Measurements from ENCODE around the gene SMC6.

The SMC6 gene

DNA sequence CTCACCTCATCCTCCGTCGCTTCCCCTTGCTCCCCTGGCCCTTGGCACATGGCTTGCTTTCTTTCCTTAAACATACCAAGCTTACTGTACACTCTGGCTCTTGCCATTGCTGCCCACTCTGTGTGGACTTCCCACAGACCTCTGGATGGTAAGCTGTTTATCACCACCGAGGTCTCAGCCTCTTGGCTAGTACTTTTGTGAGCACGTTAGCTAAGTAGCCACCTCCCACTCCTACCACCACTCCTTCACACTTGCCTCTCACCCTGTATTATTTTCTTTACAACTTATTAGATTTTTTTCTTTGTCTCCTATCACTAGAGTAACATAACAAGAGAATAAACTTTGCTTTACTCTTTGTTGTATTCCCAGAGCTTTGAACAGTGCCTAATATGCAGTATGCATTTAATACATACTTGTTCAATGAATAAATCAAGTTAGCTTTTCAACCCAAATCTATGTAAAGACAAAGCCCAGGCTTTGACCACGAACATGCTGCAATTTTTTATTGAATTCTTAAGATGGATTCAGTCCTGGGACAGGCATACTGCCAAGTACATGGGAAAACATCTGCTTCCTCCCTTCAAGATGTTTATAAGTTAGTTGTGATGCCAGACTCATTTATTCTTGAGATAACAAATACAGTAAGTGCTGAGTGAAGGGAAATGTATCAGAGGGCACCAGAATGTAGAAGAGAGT lies 37.7 kb upstream of the SMC6 start:
- Histone ChIP-seq H3K36me3 (ENCODE audit: insufficient read depth, low read length) (no peaks in the 10 kb centered on the region), H3K4me3 (ENCODE audit: low read length) (no peak overlapping the region), H3K9me3 (ENCODE audit: low read length) (no peaks in the 10 kb centered on the region), H3K4me1 (ENCODE audit: insufficient read depth, low read length) (peaks cover 3% of the 10 kb centered on the region), H3K27me3 (ENCODE audit: insufficient read depth, low read length) (peaks cover 6% of the 10 kb centered on the region), H2AFZ (ENCODE audit: low read depth, low read length) (no peak overlapping the region)

DNA sequence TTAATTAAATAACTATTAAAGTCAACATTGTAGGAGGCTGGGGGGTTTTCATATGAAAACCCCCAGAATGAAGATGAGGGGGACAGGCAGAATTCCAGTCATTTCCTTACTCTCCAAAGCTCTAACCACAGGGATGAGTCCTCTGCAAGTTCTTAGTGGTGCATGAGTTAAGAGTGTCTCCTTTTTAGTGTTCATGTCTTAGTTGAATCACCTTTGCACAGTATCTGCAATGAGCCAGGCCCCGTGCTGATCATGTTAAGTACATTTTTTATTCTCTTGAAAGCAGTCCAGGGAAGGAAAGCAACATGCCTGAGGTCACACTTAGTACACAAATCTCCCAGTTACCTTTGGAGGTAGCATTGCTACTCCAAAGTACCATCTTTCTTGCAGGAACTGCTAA lies 36.9 kb upstream of the SMC6 start:
- no peaks in the 10 kb centered on the region for H3K9me3 ChIP-seq (ENCODE audit: low read length)
- H3K27me3 ChIP-seq (ENCODE audit: insufficient read depth, low read length): peaks cover 6% of the 10 kb centered on the region
- no peak overlapping the region for H3K4me3 ChIP-seq (ENCODE audit: low read length)
- no peaks in the 10 kb centered on the region for H3K36me3 ChIP-seq (ENCODE audit: insufficient read depth, low read length)
- H3K4me1 ChIP-seq (ENCODE audit: insufficient read depth, low read length): peaks cover 3% of the 10 kb centered on the region
- H2AFZ ChIP-seq (ENCODE audit: low read depth, low read length): no peak overlapping the region

DNA sequence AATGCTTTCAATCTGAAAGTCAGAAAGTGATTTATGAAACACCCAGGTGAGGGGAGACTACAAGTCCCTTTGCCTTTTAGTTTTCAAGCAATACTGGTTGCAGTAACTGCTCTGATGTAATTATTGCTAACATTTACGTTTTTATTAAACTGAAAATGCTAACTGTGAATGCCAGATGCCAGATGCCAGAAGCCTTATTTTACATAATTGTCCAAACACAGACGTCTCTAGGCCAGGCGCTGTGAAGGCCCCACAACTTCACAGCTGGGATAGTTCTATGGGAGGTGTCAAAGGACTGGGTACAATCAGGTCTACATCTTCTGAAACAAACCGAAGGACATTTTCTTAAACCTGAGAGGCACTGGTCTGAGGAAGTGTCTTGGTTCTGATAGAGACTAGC lies 35.2 kb upstream of the SMC6 start:
- no peaks in the 10 kb centered on the region for H3K9me3 ChIP-seq (ENCODE audit: low read length)
- no peaks in the 10 kb centered on the region for H3K27me3 ChIP-seq (ENCODE audit: insufficient read depth, low read length)
- no peak overlapping the region for H2AFZ ChIP-seq (ENCODE audit: low read depth, low read length)
- no peaks in the 10 kb centered on the region for H3K4me1 ChIP-seq (ENCODE audit: insufficient read depth, low read length)
- H3K36me3 ChIP-seq (ENCODE audit: insufficient read depth, low read length): no peaks in the 10 kb centered on the region
- no peak overlapping the region for H3K4me3 ChIP-seq (ENCODE audit: low read length)

DNA sequence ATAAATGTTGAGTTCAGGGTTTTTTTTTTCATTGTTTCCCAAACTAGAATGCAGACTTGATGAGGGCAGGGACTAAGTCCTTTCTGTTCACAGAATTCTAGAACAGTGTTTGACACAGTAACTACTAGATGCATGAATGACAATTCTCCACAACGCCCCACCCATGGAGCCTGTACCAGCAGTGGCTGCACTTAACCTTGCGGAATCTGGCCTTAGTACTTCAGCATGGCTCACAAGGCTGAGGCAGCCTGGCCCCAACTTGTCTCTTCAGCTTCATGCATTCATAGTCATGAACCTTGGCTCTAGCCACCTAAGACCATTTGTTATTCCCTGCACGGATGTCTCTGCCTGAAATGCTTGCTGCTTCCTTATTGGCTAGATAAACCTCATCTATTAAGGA lies 33.1 kb upstream of the SMC6 start:
- Histone ChIP-seq H3K4me3 (ENCODE audit: low read length) (no peak overlapping the region), H3K36me3 (ENCODE audit: insufficient read depth, low read length) (peaks cover 5% of the 10 kb centered on the region), H3K4me1 (ENCODE audit: insufficient read depth, low read length) (no peaks in the 10 kb centered on the region), H2AFZ (ENCODE audit: low read depth, low read length) (no peak overlapping the region), H3K9me3 (ENCODE audit: low read length) (no peaks in the 10 kb centered on the region), H3K27me3 (ENCODE audit: insufficient read depth, low read length) (no peaks in the 10 kb centered on the region)

DNA sequence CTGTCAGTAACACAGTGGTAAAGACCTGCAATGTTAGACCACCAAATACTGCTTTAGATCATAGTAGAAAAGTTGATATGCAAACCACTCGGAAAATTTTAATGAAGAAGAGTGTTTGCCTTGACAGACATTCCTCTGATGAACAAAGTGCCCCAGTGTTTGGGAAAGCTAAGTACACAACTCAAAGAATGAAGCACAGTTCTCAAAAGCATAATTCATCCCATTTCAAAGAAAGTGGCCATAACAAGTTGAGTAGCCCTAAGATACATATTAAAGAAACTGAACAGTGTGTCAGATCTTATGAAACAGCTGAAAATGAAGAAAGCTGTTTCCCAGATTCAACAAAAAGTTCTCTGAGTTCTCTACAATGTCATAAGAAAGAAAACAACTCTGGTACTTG lies 27.9 kb upstream of the SMC6 start:
- Histone ChIP-seq H3K4me3 (ENCODE audit: low read length) (no peak overlapping the region), H3K27me3 (ENCODE audit: insufficient read depth, low read length) (no peaks in the 10 kb centered on the region), H2AFZ (ENCODE audit: low read depth, low read length) (no peak overlapping the region), H3K36me3 (ENCODE audit: insufficient read depth, low read length) (peaks cover 35% of the 10 kb centered on the region), H3K9me3 (ENCODE audit: low read length) (no peaks in the 10 kb centered on the region), H3K4me1 (ENCODE audit: insufficient read depth, low read length) (no peaks in the 10 kb centered on the region)

DNA sequence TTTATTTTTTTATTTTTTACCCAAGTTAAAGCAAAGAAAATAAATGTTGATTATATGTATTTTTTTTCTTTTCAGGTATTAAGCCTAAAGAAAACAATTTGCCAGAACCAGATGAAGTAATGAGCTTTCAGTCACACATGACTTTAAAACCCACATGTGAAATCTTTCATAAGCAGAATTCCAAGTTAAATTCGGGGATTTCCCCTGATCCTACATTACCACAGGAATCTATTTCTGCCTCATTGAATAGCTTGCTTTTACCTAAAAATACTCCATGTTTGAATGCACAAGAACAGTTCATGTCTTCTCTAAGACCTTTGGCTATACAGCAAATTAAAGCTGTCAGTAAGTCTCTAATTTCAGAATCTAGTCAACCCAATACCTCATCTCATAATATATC lies 26.9 kb upstream of the SMC6 start:
- Histone ChIP-seq H3K4me1 (ENCODE audit: insufficient read depth, low read length) (no peaks in the 10 kb centered on the region), H3K9me3 (ENCODE audit: low read length) (no peaks in the 10 kb centered on the region), H3K27me3 (ENCODE audit: insufficient read depth, low read length) (no peaks in the 10 kb centered on the region), H3K36me3 (ENCODE audit: insufficient read depth, low read length) (peaks cover 38% of the 10 kb centered on the region), H2AFZ (ENCODE audit: low read depth, low read length) (no peak overlapping the region), H3K4me3 (ENCODE audit: low read length) (no peak overlapping the region)

DNA sequence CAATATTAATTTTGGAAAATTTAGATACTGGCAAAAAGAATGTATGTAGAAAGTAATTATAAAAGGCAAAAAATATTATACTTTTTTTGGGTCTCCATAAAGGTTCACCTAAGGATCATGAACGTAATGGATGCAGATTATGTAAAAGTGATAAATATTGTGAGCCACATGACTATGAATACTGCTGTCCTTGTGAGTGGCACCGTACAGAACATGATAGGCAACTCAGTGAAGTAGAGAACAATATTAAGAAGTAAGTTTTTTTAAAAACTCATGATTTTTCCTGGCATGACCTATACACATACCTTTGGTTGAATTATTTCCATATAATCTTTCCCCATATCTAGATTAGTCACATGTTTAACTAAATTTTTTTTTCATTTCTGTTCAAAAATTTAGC lies 18.9 kb upstream of the SMC6 start:
- no peaks in the 10 kb centered on the region for H3K9me3 ChIP-seq (ENCODE audit: low read length)
- no peaks in the 10 kb centered on the region for H3K27me3 ChIP-seq (ENCODE audit: insufficient read depth, low read length)
- no peak overlapping the region for H2AFZ ChIP-seq (ENCODE audit: low read depth, low read length)
- H3K4me1 ChIP-seq (ENCODE audit: insufficient read depth, low read length): no peaks in the 10 kb centered on the region
- no peak overlapping the region for H3K4me3 ChIP-seq (ENCODE audit: low read length)
- peaks cover 43% of the 10 kb centered on the region for H3K36me3 ChIP-seq (ENCODE audit: insufficient read depth, low read length)

DNA sequence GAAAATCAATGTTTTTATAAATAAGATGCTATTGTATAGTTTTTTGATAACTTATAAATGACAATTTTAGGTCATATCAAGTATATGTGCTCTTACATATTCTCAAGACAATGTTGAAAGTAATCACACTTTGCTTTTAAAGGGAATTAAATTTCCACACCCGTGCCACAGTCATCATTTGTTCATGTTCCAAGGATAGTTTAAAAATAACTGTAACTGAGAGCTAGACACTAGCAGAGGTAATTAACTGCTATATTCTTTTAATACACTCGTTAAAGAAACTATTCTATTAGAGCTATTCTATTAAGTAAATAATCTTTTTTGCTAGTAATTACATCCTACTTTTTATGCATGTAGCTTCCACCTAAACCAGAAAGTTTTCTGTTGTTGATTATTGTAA lies 18.3 kb upstream of the SMC6 start:
- no peaks in the 10 kb centered on the region for H3K4me1 ChIP-seq (ENCODE audit: insufficient read depth, low read length)
- H3K9me3 ChIP-seq (ENCODE audit: low read length): no peaks in the 10 kb centered on the region
- H3K27me3 ChIP-seq (ENCODE audit: insufficient read depth, low read length): no peaks in the 10 kb centered on the region
- peaks cover 47% of the 10 kb centered on the region for H3K36me3 ChIP-seq (ENCODE audit: insufficient read depth, low read length)
- no peak overlapping the region for H2AFZ ChIP-seq (ENCODE audit: low read depth, low read length)
- H3K4me3 ChIP-seq (ENCODE audit: low read length): no peak overlapping the region

DNA sequence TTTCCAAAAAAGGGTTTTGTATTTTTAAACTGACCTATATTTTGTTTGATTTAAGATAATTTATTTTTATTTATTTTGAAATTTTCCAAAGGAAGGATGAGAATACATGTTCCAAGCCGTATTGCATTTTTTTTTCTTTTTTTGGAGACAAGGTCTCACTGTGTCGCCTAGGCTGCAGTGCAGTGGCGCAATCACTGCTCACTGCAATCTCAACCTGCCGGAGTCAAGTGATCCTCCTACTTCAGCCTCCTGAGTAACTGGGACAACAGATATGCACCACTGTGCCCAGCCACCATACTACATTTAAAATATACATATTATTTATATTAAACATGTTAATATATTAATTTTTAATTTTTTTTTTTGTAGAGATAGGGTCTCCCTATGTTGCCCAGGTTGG lies 15.3 kb upstream of the SMC6 start:
- Histone ChIP-seq H2AFZ (ENCODE audit: low read depth, low read length) (no peak overlapping the region), H3K4me1 (ENCODE audit: insufficient read depth, low read length) (no peaks in the 10 kb centered on the region), H3K27me3 (ENCODE audit: insufficient read depth, low read length) (no peaks in the 10 kb centered on the region), H3K36me3 (ENCODE audit: insufficient read depth, low read length) (peaks cover 33% of the 10 kb centered on the region), H3K9me3 (ENCODE audit: low read length) (no peaks in the 10 kb centered on the region), H3K4me3 (ENCODE audit: low read length) (no peak overlapping the region)

DNA sequence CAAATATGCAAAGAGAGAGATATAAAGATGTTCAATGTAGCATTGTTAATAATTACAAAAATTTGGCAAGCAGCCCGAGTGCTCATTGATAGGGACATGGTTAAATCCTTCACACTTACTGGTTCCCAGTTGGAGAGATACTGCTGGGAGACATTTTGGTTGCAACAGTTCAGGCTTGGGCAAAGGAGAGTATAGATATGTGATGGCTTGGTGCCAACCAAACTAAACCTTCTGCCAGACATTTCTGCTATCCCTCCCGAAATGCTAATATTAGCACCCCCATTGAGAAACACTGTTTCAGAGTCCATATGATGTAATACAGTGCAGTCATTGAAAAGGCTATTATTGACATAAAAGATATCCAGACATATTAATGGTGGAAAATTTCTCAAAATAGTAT lies 11.8 kb upstream of the SMC6 start:
- Histone ChIP-seq H3K4me3 (ENCODE audit: low read length) (no peak overlapping the region), H3K9me3 (ENCODE audit: low read length) (no peaks in the 10 kb centered on the region)

DNA sequence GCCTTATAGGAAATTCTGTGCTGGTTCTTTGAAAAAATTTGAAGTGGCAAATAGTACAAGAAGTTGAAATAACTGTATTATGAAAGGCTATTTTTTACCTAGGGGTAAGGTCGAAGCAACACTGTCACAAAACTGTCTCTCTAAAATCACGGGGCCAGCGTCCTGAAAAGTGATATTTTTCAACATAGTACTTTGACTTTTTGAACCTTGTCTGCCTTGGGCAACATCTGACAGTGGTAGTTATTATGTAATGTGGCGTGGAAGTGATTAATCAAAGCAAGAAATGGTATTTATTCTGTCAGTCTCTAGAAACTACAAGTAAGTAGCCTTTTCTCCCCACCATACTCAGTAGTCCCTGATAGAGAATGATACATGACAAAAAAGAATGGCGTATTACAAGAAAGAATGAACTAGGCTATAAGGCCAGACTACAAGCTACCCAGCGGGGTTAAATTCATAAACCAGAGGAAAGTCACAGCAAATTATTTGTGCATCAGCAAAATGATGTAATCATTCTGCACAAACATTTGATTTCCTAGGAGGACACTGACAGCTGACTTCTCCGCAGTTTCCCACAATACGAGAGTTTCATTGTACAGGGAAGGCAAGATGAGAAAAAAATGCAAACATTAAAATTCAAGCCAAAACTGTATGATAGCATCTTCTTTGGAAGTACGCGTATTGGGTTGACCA lies 10.2 kb upstream of the SMC6 start:
- Histone ChIP-seq H3K4me1 (ENCODE audit: insufficient read depth, low read length) (no peaks in the 10 kb centered on the region), H3K9me3 (ENCODE audit: low read length) (no peaks in the 10 kb centered on the region), H3K36me3 (ENCODE audit: insufficient read depth, low read length) (peaks cover 32% of the 10 kb centered on the region), H3K27me3 (ENCODE audit: insufficient read depth, low read length) (no peaks in the 10 kb centered on the region), H2AFZ (ENCODE audit: low read depth, low read length) (no peak overlapping the region), H3K4me3 (ENCODE audit: low read length) (no peak overlapping the region)

More for the DNA sequence above, 11.8 kb upstream of the SMC6 start:
- H3K36me3 ChIP-seq (ENCODE audit: insufficient read depth, low read length): peaks cover 32% of the 10 kb centered on the region
- H3K4me1 ChIP-seq (ENCODE audit: insufficient read depth, low read length): no peaks in the 10 kb centered on the region
- no peak overlapping the region for H2AFZ ChIP-seq (ENCODE audit: low read depth, low read length)
- H3K27me3 ChIP-seq (ENCODE audit: insufficient read depth, low read length): no peaks in the 10 kb centered on the region

DNA sequence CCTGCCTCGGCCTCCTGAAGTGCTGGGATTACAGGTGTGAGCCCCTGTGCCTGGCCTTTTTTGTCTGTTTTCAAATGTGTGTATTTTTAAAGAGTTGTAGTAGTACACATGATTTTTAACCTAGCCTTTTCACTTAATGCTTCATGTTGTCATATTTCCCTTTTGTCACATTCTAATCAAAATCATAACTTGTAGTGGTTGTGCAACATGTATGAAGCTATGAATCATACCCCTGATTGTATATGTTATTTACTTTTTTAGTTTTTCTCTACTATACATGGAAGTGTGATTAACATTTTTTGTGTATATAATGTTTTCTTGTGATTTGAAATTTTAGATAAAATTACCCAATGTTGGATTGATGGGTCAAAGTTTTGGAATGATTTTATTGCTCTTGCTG lies 8.8 kb upstream of the SMC6 start:
- H3K36me3 ChIP-seq (ENCODE audit: insufficient read depth, low read length): peaks cover 24% of the 10 kb centered on the region
- no peak overlapping the region for H2AFZ ChIP-seq (ENCODE audit: low read depth, low read length)
- no peaks in the 10 kb centered on the region for H3K4me1 ChIP-seq (ENCODE audit: insufficient read depth, low read length)
- H3K4me3 ChIP-seq (ENCODE audit: low read length): no peak overlapping the region
- no peaks in the 10 kb centered on the region for H3K27me3 ChIP-seq (ENCODE audit: insufficient read depth, low read length)
- H3K9me3 ChIP-seq (ENCODE audit: low read length): no peaks in the 10 kb centered on the region

DNA sequence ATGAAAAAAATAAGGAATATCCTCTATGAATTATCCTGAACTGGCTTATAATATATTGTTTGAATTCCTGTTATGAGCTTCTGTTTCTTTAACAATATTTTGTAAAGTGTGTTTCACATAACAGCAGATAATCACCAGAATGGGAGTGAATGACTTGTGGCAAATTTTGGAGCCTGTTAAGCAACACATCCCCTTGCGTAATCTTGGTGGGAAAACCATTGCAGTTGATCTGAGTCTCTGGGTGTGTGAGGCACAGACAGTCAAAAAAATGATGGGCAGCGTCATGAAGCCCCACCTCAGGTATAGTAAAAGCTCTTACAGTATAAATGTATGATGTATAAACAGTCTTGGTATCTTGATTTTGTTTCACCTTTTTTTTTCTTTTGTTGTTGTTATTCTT lies 6.2 kb upstream of the SMC6 start:
- Histone ChIP-seq H3K36me3 (ENCODE audit: insufficient read depth, low read length) (peaks cover 18% of the 10 kb centered on the region), H3K27me3 (ENCODE audit: insufficient read depth, low read length) (no peaks in the 10 kb centered on the region), H3K9me3 (ENCODE audit: low read length) (no peaks in the 10 kb centered on the region)

DNA sequence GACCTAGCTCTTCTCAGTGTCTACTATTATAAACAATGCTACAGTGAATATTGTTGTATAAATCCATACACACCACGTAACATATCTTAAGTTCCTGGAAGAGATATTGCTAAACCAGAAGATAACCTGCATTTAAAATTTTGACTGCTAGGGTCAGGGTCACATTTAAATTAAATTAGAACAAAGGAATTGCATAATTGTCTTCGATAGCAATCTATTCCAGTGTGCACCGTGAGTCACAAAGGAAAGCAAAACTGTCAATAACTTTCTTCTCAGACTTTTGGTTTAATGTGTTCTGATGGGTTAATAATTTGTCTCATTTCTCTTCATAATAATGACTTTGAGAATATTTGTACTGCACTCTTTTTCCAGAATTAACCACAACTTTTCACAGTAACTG lies 4.5 kb upstream of the SMC6 start:
- Histone ChIP-seq H2AFZ (ENCODE audit: low read depth, low read length) (no peak overlapping the region), H3K27me3 (ENCODE audit: insufficient read depth, low read length) (no peaks in the 10 kb centered on the region), H3K36me3 (ENCODE audit: insufficient read depth, low read length) (peaks cover 9% of the 10 kb centered on the region), H3K4me3 (ENCODE audit: low read length) (no peak overlapping the region), H3K9me3 (ENCODE audit: low read length) (no peaks in the 10 kb centered on the region), H3K4me1 (ENCODE audit: insufficient read depth, low read length) (peaks cover 18% of the 10 kb centered on the region)

More for the DNA sequence above, 6.2 kb upstream of the SMC6 start:
- Histone ChIP-seq H2AFZ (ENCODE audit: low read depth, low read length) (no peak overlapping the region), H3K4me1 (ENCODE audit: insufficient read depth, low read length) (peaks cover 16% of the 10 kb centered on the region), H3K4me3 (ENCODE audit: low read length) (no peak overlapping the region)
